ENCODE results near the gene GARRE1.

DNA sequence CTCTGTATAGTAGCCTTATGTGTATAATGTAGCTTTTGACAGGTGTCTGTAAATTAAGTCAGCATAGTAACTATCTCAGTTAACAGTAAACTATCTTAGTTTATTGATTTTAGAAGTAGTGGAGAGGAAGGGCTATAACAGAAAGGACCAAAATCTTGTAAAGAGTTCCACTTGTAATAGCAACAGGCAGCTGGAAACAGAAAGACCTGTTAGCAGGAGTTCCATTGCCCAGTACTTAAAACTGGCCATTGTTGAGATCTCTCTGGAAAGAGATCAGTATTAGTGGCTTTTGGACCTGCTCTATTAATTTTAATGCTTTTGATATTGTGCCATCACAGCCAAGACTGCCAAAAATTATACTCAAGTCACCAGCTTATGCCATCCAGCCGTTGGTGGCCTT, 32.0 kb upstream of the GARRE1 start:
- TF ChIP-seq, protein P1, sequence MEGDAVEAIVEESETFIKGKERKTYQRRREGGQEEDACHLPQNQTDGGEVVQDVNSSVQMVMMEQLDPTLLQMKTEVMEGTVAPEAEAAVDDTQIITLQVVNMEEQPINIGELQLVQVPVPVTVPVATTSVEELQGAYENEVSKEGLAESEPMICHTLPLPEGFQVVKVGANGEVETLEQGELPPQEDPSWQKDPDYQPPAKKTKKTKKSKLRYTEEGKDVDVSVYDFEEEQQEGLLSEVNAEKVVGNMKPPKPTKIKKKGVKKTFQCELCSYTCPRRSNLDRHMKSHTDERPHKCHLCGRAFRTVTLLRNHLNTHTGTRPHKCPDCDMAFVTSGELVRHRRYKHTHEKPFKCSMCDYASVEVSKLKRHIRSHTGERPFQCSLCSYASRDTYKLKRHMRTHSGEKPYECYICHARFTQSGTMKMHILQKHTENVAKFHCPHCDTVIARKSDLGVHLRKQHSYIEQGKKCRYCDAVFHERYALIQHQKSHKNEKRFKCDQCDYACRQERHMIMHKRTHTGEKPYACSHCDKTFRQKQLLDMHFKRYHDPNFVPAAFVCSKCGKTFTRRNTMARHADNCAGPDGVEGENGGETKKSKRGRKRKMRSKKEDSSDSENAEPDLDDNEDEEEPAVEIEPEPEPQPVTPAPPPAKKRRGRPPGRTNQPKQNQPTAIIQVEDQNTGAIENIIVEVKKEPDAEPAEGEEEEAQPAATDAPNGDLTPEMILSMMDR (IDR thresholded peaks at IDR 0.05; ENCODE audit: extremely low read depth in 1 of 2, insufficient read depth in 1 of 2, low read depth in 1 of 2, low read length in 2 of 2): no peak
- no peak for TF ChIP-seq POLR2AphosphoS5 (IDR thresholded peaks at IDR 0.05; ENCODE audit: insufficient read depth, low read depth, low read length)
- TF ChIP-seq EZH2 (IDR thresholded peaks at IDR 0.05; ENCODE audit: borderline replicate concordance, low read depth, low read length, severe bottlenecking): no peak
